Ishikawa (cell line): ENCODE measurements around the gene NIM1K.

Experiments
- CEBPB ChIP-seq: IDR thresholded peaks from 2 replicates; pipeline ENCODE4 v1.6.1; 2012
- CREB1 ChIP-seq: IDR thresholded peaks from 2 replicates; pipeline ENCODE4 v1.6.1; 2012; ENCODE audit warnings: low read depth
- EGR1 ChIP-seq: IDR thresholded peaks from 2 replicates; pipeline ENCODE4 v1.6.1; 2012
- EP300 ChIP-seq: IDR thresholded peaks from 2 replicates; pipeline ENCODE4 v1.6.1; 2012; ENCODE audit warnings: borderline replicate concordance
- FOXM1 ChIP-seq: IDR thresholded peaks from 2 replicates; pipeline ENCODE4 v1.6.1; 2012; ENCODE audit warnings: low read depth, borderline replicate concordance
- MAX ChIP-seq: IDR thresholded peaks from 2 replicates; pipeline ENCODE4 v1.6.1; 2012
- NFIC ChIP-seq: IDR thresholded peaks from 2 replicates; pipeline ENCODE4 v1.6.1; 2012
- RAD21 ChIP-seq: IDR thresholded peaks from 2 replicates; pipeline ENCODE4 v1.6.1; 2012; ENCODE audit warnings: low read depth
- REST ChIP-seq: IDR thresholded peaks from 2 replicates; pipeline ENCODE4 v1.6.1; 2012; ENCODE audit warnings: low read depth, mild to moderate bottlenecking
- TAF1 ChIP-seq: IDR thresholded peaks from 2 replicates; pipeline ENCODE4 v1.6.1; 2012; ENCODE audit warnings: low read depth, mild to moderate bottlenecking
- TCF12 ChIP-seq: IDR thresholded peaks from 2 replicates; pipeline ENCODE4 v1.6.1; 2012; ENCODE audit warnings: low read depth
- TEAD4 ChIP-seq: IDR thresholded peaks from 2 replicates; pipeline ENCODE4 v1.6.1; 2012
- USF1 ChIP-seq: IDR thresholded peaks from 2 replicates; pipeline ENCODE4 v1.6.1; 2012
- YY1 ChIP-seq: IDR thresholded peaks from 2 replicates; pipeline ENCODE4 v1.6.1; 2012; ENCODE audit warnings: low read depth
- ZBTB7A ChIP-seq: IDR thresholded peaks from 2 replicates; pipeline ENCODE4 v1.6.1; 2012; ENCODE audit warnings: low read depth

Gene NIM1K

GRCh38 chr5:43193894-43194265 is 1.9 kb downstream of the NIM1K start:
- no peak for TF ChIP-seq EGR1
- no peak for TF ChIP-seq FOXM1
- TF ChIP-seq USF1, result no peak
- no peak for TF ChIP-seq CREB1
- no peak for TF ChIP-seq TCF12
- no peak for TF ChIP-seq RAD21
- no peak for TF ChIP-seq TAF1
- no peak for TF ChIP-seq TEAD4
- TF ChIP-seq YY1, result no peak
- TF ChIP-seq EP300, result no peak
- no peak for TF ChIP-seq ZBTB7A

GRCh38 chr5:43195670-43196265 is 3.7 kb downstream of the NIM1K start:
- no peak for TF ChIP-seq EP300
- TF ChIP-seq FOXM1, result no peak
- TF ChIP-seq CEBPB, result no peak
- no peak for TF ChIP-seq MAX
- no peak for TF ChIP-seq YY1
- TF ChIP-seq NFIC, result no peak

GRCh38 chr5:43197535-43197934 is 5.5 kb downstream of the NIM1K start:
- no peak for TF ChIP-seq MAX
- TF ChIP-seq REST, result no peak
- TF ChIP-seq NFIC, result no peak
- no peak for TF ChIP-seq EP300
- no peak for TF ChIP-seq CEBPB
- no peak for TF ChIP-seq YY1
- TF ChIP-seq EGR1, result no peak
- TF ChIP-seq USF1, result no peak
- no peak for TF ChIP-seq TAF1
- TF ChIP-seq ZBTB7A, result no peak
- TF ChIP-seq RAD21, result no peak
- no peak for TF ChIP-seq TCF12
- no peak for TF ChIP-seq FOXM1
- TF ChIP-seq TEAD4, result no peak
- no peak for TF ChIP-seq CREB1

GRCh38 chr5:43202380-43202779 is 10.4 kb downstream of the NIM1K start:
- no peak for TF ChIP-seq YY1
- TF ChIP-seq CREB1, result no peak
- TF ChIP-seq CEBPB, result no peak
- TF ChIP-seq NFIC, result no peak
- TF ChIP-seq REST, result no peak
- no peak for TF ChIP-seq USF1
- no peak for TF ChIP-seq EGR1
- no peak for TF ChIP-seq MAX
- TF ChIP-seq TAF1, result no peak
- TF ChIP-seq EP300, result no peak
- no peak for TF ChIP-seq ZBTB7A
- TF ChIP-seq TEAD4, result no peak
- TF ChIP-seq FOXM1, result no peak

- TF ChIP-seq TAF1 (no peak), FOXM1 (no peak), RAD21 (no peak), YY1 (no peak), MAX (no peak), USF1 (no peak), REST (no peak), CREB1 (no peak), CEBPB (no peak), TCF12 (no peak)
These were observed 11.3 kb downstream of the NIM1K start for GRCh38 chr5:43203373-43203772.
